Body of pancreas (tissue), 4 donors: ENCODE data around the gene PCDHGA12.

Experiments used
- POLR2A ChIP-seq, 3 donors: fragments of 450-650 bp; IDR thresholded peaks; one replicate each; pipeline ENCODE4 v1.6.1; 2016; ENCODE audit warnings: antibody characterized with exemption in 3 of 3, mild to moderate bottlenecking in 2 of 3
- TF ChIP-seq, protein P1 (sequence below), 7 experiments: fragments of 450-650 bp in 4 of 7; fragments of 200-600 bp in 3 of 7; sonication (generic) in 3 of 7; IDR thresholded peaks; one replicate each; pipeline ENCODE4 v1.5.1; 2016 to 2019; ENCODE audit warnings: antibody characterized with exemption in 7 of 7

DNA sequence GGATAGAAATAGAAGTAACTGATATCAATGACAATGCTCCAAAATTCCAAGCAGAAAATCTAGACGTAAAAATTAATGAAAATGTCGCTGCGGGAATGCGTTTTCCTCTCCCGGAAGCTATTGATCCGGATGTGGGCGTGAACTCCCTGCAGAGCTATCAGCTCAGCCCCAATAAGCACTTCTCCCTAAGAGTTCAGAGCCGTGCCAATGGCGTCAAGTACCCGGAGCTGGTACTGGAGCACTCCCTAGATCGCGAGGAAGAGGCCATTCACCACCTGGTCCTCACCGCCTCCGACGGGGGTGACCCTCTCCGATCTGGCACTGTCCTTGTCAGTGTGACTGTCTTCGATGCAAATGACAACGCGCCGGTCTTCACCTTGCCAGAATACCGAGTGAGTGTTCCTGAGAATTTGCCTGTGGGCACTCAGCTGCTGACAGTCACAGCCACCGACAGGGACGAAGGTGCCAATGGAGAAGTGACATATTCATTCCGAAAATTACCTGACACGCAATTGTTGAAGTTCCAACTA lies 16.7 kb upstream of the PCDHGA12 start:
- TF ChIP-seq, protein P1, sequence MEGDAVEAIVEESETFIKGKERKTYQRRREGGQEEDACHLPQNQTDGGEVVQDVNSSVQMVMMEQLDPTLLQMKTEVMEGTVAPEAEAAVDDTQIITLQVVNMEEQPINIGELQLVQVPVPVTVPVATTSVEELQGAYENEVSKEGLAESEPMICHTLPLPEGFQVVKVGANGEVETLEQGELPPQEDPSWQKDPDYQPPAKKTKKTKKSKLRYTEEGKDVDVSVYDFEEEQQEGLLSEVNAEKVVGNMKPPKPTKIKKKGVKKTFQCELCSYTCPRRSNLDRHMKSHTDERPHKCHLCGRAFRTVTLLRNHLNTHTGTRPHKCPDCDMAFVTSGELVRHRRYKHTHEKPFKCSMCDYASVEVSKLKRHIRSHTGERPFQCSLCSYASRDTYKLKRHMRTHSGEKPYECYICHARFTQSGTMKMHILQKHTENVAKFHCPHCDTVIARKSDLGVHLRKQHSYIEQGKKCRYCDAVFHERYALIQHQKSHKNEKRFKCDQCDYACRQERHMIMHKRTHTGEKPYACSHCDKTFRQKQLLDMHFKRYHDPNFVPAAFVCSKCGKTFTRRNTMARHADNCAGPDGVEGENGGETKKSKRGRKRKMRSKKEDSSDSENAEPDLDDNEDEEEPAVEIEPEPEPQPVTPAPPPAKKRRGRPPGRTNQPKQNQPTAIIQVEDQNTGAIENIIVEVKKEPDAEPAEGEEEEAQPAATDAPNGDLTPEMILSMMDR (IDR thresholded peaks at IDR 0.05): no peak
- no peak for TF ChIP-seq POLR2A (IDR thresholded peaks at IDR 0.05)
